Measurements from ENCODE around the gene TLR9.

Gene TLR9

DNA sequence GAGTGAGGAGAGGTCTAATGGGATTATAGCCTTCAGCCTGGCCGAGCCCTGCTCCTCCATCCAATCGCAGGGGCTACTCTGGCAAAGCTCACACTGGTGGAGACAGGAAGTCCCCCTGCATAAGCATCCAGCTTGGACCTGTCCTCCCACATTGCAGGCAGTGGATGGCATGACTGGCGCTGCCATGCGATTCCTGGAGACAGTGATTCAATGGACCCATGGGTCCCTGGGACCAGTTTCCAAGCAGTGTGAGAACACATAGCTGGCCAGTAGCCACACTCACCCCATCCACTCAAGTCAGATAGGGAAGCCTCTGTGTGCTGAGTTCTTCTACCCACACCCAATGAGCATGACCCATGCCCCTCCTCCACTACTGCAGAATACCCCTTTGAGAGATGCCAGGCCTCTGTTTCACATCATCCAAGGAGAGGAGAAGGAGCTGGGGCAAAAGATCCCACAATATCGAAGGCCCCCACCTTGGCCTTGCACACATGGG is 53.1 kb downstream of the TLR9 start:
- DNase-seq (ENCODE audit: low read depth, low spot score) = no peak

DNA sequence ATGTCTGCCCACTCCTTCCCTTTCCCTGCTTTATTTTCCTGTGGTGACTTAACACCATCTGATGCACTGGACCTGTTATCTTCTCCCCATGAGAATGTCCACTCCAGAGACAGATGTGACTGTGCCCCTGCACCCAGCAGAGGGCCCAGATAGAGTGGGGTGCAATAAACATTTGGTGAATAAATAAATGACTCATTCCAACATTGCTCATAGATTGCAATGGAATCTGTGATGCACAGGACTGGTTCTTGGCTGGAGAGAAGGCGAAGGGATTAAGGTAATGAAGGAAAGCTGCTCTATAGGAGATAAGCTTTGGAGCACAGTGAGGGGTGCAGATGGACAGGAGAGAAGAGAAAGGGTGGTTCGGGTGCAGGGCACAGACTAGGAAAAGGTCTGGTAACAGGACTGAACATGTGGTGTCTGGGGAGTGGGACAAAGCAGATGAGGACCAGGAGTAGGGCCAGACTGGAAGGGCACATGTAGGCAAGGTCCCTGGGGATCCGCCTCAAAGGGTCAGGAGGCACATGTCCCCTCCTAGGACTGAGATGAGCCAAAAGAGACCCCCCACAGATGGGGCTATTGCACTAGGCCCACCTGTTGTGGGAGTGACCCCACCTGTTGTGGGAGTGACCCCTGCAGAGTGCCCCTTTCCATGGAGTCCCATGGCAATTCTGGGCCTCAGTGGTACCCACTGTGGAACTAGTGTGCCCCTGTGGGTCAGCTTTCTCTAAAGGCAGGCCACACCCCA is 53.8 kb downstream of the TLR9 start:
- no peak for DNase-seq (ENCODE audit: low read depth, low spot score)

Measured in activated CD4-positive, CD25-positive, alpha-beta regulatory T cell treated with anti-CD3 and anti-CD28 coated beads, Interleukin-2, amount 50 U/mL, for 16 hours (primary cell).